Measurements from ENCODE around the gene PEX19.
A peak's percentile ranks its signal among the peaks of the same experiment; 100 is the strongest.

Gene PEX19

GRCh38 chr1:160261556-160261892 is 23.4 kb downstream of the PEX19 start:
- no peak for TF ChIP-seq ZBTB44 (tag by site-specific recombination; IDR thresholded peaks at IDR 0.05)
- TF ChIP-seq ZNF626 (tag by site-specific recombination; IDR thresholded peaks at IDR 0.05), result no peak
- no peak for TF ChIP-seq ZNF354C (tag by site-specific recombination; IDR thresholded peaks at IDR 0.05; ENCODE audit: borderline replicate concordance, low read depth)
- no peak for TF ChIP-seq ATF2 (tag by site-specific recombination; IDR thresholded peaks at IDR 0.05; ENCODE audit: low read depth)
- TF ChIP-seq ZSCAN23 (tag by site-specific recombination; IDR thresholded peaks at IDR 0.05), result no peak
- TF ChIP-seq ZNF184 (tag by site-specific recombination; IDR thresholded peaks at IDR 0.05), result no peak
- no peak for TF ChIP-seq GLI2 (tag by site-specific recombination; IDR thresholded peaks at IDR 0.05; ENCODE audit: borderline replicate concordance, low read depth)
- TF ChIP-seq AEBP2 (tag by site-specific recombination; IDR thresholded peaks at IDR 0.05; ENCODE audit: borderline replicate concordance), result no peak
- peak; percentile 62 for TF ChIP-seq WT1 (tag by site-specific recombination; IDR thresholded peaks at IDR 0.05)
- no peak for TF ChIP-seq ZBTB10 (tag by site-specific recombination; IDR thresholded peaks at IDR 0.05)
- TF ChIP-seq GFI1B (tag by site-specific recombination; IDR thresholded peaks at IDR 0.05), result 0 out of 2 replicates have a peak, but pooled peaks have one; percentile 19
- TF ChIP-seq KLF9 (tag by site-specific recombination; IDR thresholded peaks at IDR 0.05; ENCODE audit: low read depth), result no peak
- no peak for TF ChIP-seq ZBTB21 (tag by site-specific recombination; IDR thresholded peaks at IDR 0.05)
- TF ChIP-seq ZNF18 (tag by site-specific recombination; IDR thresholded peaks at IDR 0.05), result no peak
- TF ChIP-seq ZNF398 (tag by site-specific recombination; IDR thresholded peaks at IDR 0.05), result peak; percentile 70
- 0 out of 2 replicates have a peak, but pooled peaks have one; percentile 25 for TF ChIP-seq ZNF335 (tag by site-specific recombination; conservative IDR thresholded peaks at IDR 0.05)
- Histone ChIP-seq H3K36me3 (ENCODE audit: control insufficient read depth in 2 of 2, insufficient read depth in 1 of 2, low read length in 2 of 2) (no peaks in the 10 kb centered on the region), H3K27ac (ENCODE audit: extremely low read depth, low read depth, low read length) (peak overlapping the region; percentile 92), H3K4me3 (ENCODE audit: low read depth, low read length) (peak overlapping the region; percentile 94), H3K4me1 (ENCODE audit: control insufficient read depth, insufficient read depth, low read length) (peaks cover 31% of the 10 kb centered on the region), H3K9me3 (ENCODE audit: control insufficient read depth, insufficient read depth, low read depth, low read length) (no peaks in the 10 kb centered on the region)
- POLR2A ChIA-PET, result interaction anchor here (0.8 to 1.8 kb wide), 7 partner anchors 9 to 163 kb away, joined by 3 to 10 read pairs (median 4); partner anchors contain the start of genes IGSF8 and PEX19
- CTCF ChIA-PET, result interaction anchor here (0.6 to 5.4 kb wide), 5 partner anchors 9 to 1066 kb away, joined by 3 to 35 read pairs (median 5); no protein-coding TSS in a partner anchor
